ENCODE measurements around the gene ATXN2.
"Not testable (repeated sequence)": the region's sequence is repeated elsewhere in the genome, so short reads cannot be mapped to it uniquely, and the experiment has no call there.

The ATXN2 gene, protein sequence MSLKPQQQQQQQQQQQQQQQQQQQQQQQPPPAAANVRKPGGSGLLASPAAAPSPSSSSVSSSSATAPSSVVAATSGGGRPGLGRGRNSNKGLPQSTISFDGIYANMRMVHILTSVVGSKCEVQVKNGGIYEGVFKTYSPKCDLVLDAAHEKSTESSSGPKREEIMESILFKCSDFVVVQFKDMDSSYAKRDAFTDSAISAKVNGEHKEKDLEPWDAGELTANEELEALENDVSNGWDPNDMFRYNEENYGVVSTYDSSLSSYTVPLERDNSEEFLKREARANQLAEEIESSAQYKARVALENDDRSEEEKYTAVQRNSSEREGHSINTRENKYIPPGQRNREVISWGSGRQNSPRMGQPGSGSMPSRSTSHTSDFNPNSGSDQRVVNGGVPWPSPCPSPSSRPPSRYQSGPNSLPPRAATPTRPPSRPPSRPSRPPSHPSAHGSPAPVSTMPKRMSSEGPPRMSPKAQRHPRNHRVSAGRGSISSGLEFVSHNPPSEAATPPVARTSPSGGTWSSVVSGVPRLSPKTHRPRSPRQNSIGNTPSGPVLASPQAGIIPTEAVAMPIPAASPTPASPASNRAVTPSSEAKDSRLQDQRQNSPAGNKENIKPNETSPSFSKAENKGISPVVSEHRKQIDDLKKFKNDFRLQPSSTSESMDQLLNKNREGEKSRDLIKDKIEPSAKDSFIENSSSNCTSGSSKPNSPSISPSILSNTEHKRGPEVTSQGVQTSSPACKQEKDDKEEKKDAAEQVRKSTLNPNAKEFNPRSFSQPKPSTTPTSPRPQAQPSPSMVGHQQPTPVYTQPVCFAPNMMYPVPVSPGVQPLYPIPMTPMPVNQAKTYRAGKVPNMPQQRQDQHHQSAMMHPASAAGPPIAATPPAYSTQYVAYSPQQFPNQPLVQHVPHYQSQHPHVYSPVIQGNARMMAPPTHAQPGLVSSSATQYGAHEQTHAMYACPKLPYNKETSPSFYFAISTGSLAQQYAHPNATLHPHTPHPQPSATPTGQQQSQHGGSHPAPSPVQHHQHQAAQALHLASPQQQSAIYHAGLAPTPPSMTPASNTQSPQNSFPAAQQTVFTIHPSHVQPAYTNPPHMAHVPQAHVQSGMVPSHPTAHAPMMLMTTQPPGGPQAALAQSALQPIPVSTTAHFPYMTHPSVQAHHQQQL

DNA sequence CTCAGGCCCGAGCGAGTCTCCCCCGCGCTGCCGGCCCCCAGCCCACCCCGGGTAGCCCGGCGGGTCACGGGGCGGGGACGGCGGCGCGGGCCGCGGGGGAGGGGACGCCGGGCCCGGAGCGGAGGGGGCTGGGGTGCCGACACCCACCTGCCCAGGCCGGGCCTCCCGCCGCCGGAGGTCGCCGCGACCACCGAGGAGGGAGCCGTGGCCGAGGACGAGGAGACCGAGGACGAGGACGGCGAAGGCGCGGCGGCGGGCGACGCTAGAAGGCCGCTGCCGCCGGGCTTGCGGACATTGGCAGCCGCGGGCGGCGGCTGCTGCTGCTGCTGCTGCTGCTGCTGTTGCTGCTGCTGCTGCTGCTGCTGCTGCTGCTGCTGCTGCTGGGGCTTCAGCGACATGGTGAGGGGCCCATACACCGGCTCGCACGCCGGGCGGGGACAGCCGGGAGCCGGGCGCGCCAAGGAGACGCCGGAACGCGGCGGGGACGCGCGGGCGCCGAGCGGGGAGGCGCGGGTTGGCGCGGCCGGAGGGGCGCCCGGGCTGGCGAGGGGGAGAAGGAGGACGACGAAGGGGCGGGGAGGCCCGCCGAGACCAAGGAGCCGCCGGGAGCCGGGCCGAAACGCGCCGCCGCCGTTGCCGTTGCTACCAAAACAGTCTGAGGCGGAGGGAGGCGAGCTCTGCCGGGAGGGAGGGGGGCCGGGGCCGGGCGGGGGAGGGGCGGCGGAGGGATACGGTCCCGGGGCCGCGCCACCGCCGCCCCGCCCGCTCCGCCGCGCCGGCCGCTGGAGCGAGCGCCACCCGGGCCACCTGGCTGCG, at the start of gene ATXN2:
Gene ATXN2, minus strand, starts transcription at position 679 of the 816 bp plus-strand sequence. Its CDS starts 281 bp downstream, at position 398.
- DNase-seq (ENCODE audit: low read depth in 2 of 2) = peak in 1 of 2 donors; percentile 34

DNA sequence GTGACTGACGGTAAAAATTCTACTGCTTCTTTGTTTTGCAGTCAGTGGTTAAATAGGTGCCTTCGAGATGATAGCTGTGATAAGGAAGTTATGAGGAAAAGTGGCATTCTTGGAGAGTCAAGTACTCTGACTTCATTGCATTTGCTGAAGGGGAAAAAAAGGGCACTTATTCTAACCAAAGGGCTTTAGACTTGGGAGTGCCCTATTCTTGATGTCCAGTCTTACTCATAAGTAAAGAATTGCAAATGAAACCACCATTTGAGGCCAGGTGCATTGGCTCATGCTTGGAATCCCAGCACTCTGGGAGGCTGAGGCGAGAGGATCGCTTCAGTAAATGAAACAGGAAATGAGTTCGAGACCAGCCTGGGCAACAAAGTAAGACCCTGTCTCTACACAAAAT, 46.3 kb upstream of the ATXN2 start:
- DNase-seq (ENCODE audit: low read depth in 2 of 2) = no peak

DNA sequence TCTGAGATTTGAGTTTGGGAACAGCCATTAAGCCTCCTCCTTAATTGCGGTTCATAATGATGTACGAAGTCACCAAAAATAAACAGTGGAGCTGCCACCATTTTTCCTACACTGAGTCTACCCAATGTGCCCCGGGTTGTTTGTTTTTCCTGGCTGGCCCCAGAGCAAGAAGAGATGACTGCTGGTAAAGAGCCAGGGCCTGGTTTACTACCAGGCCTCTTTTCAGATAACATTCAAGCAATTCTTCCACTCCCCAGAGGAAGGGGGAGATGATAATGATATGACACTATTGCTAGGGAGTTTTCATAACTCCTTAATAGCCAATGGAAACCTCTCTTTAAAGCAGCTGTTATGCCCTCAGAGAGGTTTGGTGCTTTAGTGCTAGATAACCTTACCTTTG, 44.3 kb upstream of the ATXN2 start:
- DNase-seq (ENCODE audit: low read depth in 2 of 2) = no peak

DNA sequence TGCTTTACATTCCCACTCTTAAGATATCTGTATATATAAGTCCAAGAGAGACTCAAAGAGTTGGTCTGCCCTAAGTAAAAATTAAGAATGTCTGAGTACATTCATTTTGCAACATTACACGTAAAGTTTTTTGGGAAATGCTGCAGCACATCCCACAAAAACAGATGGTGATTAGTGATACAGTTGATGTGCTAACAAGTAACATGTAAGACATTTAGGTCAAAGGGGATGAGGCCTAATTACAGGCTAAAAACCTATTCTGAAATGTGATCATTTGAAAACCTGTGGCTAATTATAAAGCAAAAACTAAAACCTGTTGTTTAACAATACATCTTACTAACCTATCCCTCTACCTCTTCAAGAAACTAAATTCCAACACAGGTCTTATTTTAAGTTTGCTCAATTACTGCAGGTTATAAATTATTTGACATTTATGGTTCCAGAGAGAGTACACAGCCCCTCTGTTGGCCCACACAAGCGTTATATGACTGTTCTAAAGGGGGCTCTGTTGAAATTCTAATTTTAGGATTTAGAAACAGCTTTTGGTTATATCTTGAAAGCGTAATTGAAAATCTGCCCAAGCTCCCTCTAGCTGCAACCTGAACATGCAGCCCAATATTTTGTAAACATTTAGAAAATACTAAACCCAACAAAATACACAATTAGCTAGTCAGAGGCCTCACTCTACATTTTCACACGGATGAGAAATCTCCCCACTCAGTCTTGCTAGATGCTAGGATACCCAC, 43.7 kb upstream of the ATXN2 start:
- DNase-seq (ENCODE audit: low read depth in 2 of 2) = no peak

DNA sequence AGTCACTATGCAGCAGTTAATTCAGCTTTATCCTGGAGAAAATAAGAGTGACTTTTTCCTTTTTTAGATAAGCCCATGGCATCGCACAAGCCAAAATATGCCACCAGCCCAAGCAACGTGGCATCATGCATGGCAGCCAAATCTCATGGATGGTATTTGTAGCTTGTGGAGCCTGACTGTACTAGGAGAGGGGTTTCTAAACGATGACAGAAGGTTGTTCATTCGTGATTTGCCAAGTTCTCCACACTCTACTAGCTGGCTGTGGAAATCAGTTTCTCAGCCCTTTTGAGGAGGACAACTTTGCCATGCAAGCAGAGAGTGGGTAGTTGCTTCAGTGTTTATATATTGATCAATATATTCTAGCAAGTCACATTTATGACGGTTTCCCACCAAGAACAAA, 41.4 kb upstream of the ATXN2 start:
- DNase-seq (ENCODE audit: low read depth in 2 of 2) = no peak

DNA sequence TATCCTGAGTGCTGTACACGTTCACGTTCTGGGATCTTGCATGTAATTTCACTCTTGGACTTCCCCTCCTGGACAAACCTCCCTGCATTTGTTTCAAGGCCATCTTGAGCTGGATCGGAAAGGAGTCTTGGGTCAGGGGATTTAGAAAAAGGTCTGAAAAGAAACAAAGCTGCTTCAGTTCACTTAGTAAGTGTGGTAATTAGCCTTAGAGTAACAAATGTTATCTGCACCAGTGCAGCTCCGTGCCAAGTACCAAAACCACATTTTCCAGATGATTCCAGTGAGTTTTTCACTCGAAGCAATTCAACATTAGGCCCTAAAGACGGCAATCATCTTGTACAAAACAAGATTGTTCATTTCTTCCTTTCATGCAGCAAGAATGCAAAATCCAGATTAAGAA, 39.4 kb upstream of the ATXN2 start:
- DNase-seq (ENCODE audit: low read depth in 2 of 2) = no peak

DNA sequence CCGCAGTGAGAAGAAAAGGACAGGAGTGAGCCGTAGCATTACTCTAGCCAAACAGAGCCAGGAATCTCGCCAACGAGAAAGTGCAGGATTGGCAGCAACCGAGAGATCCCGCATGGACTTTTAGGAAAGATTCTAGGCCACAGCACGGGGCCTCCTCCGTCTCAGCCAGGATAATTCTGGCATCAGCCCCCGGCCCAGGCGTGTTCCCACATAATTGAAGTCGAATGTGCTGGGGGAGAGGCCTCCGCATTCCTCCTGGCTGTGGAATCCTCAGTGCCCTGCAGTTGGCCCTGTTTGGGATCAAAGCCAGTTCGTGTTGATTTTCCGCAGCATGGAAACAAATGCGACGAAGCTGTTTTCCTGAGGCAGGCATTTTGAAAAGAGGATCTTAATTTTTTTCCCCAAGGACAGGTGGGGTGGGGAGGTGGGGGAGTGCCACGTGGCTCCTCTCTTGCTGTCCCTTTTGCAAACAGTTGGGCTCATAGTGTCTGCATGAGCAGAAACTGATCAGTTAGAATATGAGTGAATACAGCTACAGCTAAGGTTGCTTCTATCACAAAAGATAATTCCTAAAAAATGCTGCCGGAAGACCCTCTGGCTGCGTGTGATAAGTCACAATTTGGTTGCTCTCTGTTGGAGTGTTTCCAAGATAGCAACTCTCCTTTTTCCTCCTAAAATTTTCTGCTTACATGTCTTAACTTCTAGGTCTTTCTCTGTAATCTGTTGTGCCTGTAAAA, 37.3 kb upstream of the ATXN2 start:
- DNase-seq (ENCODE audit: low read depth in 2 of 2) = no peak

DNA sequence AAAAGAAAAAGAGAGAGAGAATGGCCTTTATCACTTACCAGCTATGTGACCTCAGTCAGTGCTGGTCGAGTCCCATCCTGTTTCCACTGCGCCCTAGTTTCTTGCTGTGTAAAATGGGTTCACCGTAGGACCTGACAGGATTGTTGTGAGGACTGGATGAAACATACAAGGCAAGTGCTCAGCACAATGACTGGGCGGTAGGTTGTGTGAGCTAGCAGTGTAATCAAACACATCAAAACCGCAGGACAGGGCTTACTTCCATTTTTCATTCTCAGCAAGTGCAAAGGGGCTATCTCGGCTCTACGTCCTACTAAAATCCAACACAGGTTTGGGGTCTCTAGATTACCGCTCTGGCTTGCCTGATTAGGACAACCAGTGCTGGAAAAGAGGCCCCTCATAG, 36.4 kb upstream of the ATXN2 start:
- DNase-seq (ENCODE audit: low read depth in 2 of 2) = no peak

DNA sequence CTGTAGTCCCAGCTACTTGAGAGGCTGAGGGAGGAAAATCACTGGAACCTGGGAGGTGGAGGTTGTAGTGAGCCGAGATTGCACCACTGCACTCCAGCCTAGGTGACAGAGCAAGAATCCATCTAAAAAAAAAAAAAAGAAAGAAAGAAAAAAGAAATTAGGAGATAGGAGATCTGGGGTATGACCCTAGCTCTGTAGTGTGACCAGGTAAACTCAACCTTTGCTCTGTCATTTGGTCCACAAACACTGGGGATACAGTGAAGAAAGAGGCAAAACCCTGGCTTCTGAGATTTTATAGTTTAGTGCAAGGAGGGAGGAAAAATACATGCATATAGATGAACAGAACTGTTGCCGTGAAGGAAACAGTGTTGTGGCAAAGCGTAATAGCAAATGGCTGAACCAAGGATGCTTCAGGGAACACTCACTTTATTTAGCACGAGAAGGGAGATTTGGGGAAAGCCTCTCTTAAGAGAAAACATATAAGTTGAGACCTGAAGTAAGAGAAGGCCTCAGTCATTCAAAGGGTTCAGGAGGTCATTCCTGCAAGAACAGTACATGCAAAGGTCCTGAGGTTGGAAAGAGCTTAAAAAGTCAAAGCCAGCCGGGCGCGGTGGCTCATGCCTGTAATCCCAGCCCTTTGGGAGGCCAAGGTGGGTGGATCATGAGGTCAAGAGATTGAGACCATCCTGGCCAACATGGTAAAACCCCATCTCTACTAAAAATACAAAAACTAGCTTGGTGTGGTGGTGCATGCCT, 29.6 kb upstream of the ATXN2 start:
- DNase-seq (ENCODE audit: low read depth in 2 of 2) = no peak

DNA sequence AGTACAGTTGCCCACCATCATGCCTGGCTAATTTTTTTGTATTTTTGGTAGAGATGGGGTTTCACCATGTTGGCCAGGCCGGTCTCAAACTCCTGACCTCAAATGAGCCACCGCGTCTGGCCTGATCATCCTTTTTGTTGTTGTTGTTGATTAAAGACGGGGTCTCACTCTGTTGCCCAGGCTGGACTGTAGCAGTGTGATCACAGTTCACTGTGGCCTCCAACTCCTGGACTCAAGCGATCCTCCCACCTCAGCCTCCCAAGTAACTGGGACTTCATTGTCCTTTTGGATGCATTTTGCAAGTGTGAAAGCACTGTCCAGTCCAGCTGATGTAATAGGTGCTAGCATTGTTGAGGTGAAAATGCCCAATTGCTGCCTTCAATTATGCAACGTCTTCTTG, 27.1 kb upstream of the ATXN2 start:
- no peak for DNase-seq (ENCODE audit: low read depth in 2 of 2)

DNA sequence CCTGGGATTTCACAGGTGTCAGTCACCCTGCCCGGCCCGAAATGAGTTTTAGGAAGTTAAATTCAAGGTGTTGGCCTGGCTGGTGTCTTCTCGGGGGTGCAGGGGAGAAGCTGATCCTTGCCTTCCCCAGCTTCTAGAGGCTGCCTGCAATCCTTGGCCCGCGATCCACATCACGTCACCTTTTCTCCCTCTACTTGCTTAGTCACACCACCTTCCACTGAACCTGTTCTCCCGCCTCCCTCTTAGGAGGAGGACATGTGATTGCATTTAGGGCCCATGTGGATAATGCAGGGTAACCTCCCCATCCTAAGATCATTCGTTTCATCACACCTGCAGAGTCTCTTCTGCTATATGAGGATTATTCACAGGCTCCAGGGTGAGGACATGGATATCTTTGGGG, 25.4 kb upstream of the ATXN2 start:
- no peak for DNase-seq (ENCODE audit: low read depth in 2 of 2)

DNA sequence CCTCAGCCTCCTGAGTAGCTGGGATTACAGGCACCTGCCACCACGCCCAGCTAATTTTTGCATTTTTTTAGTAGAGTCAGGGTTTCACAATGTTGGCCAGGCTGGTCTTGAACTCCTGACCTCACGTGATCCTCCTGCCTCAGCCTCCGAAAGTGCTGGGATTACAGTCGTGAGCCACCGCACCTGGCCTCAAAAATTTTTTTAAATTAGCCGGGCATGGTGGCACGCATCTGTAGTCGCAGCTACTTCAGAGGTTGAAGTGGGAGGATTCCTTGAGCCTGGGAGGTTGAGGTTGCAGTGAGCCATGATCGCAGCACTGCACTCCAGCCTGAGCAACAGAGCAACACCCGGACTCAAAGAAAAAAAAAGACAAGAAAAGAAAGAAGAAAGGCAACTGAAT, 18.7 kb upstream of the ATXN2 start:
- not testable (repeated sequence) for DNase-seq (ENCODE audit: low read depth in 2 of 2)

DNA sequence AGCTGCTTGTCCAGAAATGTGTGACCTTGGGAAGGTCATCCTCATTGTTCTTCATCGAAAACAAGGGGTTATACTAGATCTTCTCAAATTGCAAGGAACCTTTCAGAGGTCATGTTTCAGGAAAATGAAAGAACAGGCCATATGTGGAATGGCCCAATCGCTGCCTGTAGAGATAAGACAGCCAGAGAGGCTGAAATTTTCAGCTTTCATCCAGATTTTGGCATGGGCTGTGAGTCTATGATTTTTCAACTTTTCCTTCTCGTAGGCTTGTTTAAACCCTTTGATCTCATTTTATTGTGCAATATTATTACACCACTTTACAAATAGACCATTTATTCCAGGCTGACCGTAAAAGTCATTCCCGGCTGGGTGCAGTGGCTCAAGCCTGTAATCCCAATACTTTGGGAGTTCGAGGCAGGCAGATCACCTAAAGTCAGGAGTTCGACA, 17.1 kb upstream of the ATXN2 start:
- DNase-seq (ENCODE audit: low read depth in 2 of 2) = no peak

DNA sequence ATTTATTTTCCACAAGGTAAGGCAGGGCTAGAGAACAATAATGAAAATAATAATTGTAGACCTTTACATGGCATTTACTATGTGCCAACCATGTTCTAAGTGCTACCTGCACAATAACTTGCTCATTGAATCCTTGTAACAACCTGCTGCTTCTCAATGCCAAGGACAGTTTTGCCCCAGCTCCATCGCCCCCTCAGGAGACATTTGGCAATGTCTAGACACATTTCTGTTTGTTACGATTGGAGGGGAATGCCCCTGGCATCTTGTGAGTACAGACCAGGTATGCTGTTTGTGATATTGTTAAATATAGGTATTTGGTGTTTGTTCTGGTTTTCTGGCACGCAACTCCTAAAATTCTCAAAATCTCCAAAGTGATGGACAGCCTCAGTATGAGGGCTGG, 8.1 kb upstream of the ATXN2 start:
- no peak for DNase-seq (ENCODE audit: low read depth in 2 of 2)

DNA sequence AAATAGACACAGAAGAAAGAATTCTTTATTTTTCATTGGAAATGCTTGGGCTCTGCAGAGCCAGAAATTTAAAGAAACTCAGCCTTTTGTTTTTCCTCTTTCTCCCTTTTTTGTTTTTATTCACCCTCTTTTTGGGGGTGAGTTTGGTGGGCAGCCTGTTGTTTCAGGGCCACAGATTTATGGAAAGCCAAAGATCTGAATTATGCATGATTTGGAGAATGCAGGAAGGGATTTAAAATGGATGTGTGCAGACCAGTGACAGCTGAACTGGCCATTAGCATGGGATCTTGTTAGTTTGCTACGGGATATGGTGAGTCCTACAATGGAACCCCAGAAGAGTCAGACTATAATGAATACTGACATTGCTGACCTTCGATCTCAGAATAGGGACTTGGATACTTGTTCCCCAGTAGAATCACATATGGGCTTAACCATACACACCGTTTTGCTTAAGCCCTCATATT, 7.7 kb upstream of the ATXN2 start:
- no peak for DNase-seq (ENCODE audit: low read depth in 2 of 2)

DNA sequence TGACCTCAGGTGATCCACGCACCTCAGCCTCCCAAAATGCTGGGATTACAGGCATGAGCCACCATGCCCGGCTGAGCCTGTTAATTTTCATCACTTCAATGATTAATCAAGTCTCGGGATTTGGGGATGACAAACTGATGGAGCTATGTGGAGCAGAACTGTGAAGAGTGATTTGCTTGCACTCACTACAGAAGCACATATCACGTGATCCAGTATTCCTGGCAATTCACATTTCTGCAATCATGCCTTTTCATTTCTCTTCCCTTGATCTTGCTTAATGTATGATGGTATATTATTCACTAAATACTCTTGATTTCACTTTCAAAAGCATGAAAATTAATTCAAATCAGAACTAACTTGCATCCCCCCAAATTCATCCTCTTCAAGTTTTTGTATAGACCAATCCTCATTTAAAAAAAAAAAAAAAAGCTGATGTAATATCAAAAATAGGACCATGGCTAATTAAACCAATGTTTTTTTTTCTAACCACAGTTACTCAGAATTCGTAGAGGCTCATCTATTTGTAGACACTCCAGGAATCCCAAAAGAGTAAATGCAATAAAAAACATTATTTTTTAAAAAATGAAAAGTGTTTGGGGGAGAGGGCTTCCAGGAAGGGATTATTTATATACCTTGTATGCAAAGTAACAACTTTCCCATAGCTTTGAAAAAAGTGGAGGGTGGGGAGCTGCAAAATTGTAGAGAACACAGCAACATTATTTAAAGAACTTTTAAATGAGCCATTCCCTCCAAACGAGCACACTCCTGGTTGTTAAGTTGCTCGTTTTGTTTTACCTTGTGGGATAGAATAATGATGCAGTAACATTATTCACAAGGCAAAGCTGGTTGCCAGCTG, 7.0 kb upstream of the ATXN2 start:
- no peak for DNase-seq (ENCODE audit: low read depth in 2 of 2)

DNA sequence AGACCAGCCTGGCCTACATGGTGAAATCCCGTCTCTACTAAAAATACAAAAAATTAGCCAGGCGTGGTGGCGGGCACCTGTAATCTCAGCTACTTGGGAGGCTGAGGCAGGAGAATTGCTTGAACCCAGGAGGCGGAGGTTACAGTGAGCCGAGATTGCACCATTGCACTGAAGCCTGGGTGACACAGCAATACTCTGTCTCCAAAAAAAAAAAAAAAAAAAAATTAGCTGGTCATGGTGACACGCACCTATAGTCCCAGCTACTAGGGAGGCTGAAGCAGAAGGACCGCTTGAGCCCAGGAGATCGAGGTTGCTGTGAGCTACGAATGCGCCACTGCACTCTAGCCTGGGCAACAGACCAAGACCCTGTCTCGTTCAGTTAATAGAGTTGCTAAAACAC, 3.7 kb upstream of the ATXN2 start:
- not testable (repeated sequence) for DNase-seq (ENCODE audit: low read depth in 2 of 2)

DNA sequence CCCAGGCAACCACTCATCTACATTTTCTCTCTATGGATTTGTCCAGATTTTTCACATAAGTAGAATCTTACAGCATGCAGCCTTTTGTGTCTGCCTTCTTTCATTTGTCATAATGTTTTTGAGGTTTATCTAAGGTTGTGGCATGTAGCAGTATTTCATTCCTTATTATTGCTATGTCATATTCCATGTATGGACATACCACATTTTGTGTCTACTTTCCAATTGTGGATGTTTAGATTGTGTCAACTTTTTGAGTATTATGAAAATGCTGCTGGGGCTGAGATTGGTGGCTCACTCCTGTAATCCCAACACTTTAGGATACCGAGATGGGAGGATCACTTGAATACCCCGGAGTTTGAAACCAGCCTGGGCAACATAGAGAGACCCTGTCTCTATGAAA, 3.2 kb upstream of the ATXN2 start:
- DNase-seq (ENCODE audit: low read depth in 2 of 2) = no peak

Data from stimulated activated CD8-positive, alpha-beta memory T cell treated with anti-CD3 and anti-CD28 coated beads, Interleukin-15, amount 100 ng/mL, for 48 hours (primary cell).